C4-2B (cell line): Measurements from ENCODE around the gene GCFC2.

Experiments
- ZFX ChIP-seq: fragments of 450-650 bp; IDR thresholded peaks from 2 replicates; pipeline ENCODE4 v1.6.1; 2017
- TF ChIP-seq, protein P1 (sequence below): fragments of 450-650 bp; conservative IDR thresholded peaks from 2 replicates; pipeline ENCODE4 v1.5.1; 2017; ENCODE audit warnings: mild to moderate bottlenecking

DNA sequence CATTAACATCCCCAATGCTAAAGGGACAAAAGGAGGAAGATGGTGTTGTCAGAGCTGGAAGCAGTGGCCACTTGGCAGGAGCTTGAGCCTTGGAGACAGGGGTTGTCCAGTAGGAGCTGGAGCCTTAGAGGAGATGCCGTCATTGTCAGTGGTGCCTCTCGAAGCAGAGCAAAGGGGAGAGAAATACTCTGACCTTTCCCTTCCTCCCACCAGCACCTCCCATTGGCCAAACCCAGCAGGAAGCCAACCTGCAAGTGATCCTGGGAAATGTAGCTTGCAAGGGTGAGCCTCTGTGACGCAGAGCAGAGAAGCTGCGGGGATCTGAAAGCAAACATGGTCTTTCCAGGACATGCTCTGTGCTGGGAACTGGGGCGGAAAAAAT lies 97.9 kb downstream of the GCFC2 start:
- TF ChIP-seq, protein P1, sequence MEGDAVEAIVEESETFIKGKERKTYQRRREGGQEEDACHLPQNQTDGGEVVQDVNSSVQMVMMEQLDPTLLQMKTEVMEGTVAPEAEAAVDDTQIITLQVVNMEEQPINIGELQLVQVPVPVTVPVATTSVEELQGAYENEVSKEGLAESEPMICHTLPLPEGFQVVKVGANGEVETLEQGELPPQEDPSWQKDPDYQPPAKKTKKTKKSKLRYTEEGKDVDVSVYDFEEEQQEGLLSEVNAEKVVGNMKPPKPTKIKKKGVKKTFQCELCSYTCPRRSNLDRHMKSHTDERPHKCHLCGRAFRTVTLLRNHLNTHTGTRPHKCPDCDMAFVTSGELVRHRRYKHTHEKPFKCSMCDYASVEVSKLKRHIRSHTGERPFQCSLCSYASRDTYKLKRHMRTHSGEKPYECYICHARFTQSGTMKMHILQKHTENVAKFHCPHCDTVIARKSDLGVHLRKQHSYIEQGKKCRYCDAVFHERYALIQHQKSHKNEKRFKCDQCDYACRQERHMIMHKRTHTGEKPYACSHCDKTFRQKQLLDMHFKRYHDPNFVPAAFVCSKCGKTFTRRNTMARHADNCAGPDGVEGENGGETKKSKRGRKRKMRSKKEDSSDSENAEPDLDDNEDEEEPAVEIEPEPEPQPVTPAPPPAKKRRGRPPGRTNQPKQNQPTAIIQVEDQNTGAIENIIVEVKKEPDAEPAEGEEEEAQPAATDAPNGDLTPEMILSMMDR: no peak
- no peak for TF ChIP-seq ZFX
